HepG2 (cell line): ENCODE measurements around the gene MKNK1. TPM values are rescaled to one million over a fixed set of nuclear protein-coding genes. Genes with fewer than 3 reads are reported as not detected.

Experiments
- ATAC-seq: fragments of 200-7000 bp; cut with Tn5 transposase; 3 replicates; pipeline ENCODE4 v1.9.1; 2020; ENCODE audit warnings: mild to moderate bottlenecking, moderate library complexity
- BruUV-seq: library from RNA; stranded (reverse); fragments of 400-500 nt; replicated peaks from 2 replicates; lab custom pipeline; 2021; lab: Mats Ljungman, UMichigan
- CTCF ChIA-PET: fragments of 300-600 bp; formaldehyde crosslinking; extraction: SDS; loops from one replicate; lab custom pipeline; 2021; ENCODE audit warnings: low total read pairs, inconsistent platforms, low intra/inter-chr PET ratio; lab: Yijun Ruan, JAX
- POLR2A ChIA-PET: fragments of 350-600 bp; sonication (Branson Sonifier 250); formaldehyde crosslinking; loops from one replicate; lab custom pipeline; 2020; ENCODE audit warnings: antibody characterized with exemption, inconsistent platforms; lab: Yijun Ruan, JAX
- DNase-seq: peaks from one replicate; pipeline ENCODE4 v3.0.0-alpha.2; 2015; ENCODE audit warnings: low spot score
- FAIRE-seq: peaks from 3 replicates; lab custom pipeline; 2011; peaks lifted over from hg19 to GRCh38; lab: Jason Lieb, UNC
- H2AFZ ChIP-seq: one replicate; pipeline ENCODE4 v1.6.1; 2011; ENCODE audit warnings: low read length, inconsistent platforms
- H3K27ac ChIP-seq: fragments of 300-600 bp; 3 replicates; pipeline ENCODE4 v1.8.0; 2011; ENCODE audit warnings: mixed run types, mild to moderate bottlenecking, mixed read lengths, low read length, inconsistent platforms; ENCODE audit not compliant: insufficient read depth; ENCODE audit errors: extremely low read length
- H3K27me3 ChIP-seq, 2 experiments: fragments of 200-600 bp in 1 of 2; 2 replicates in 1 of 2; 3 replicates in 1 of 2; pipeline versions ENCODE4 v1.6.0 to v1.8.0; 2011; ENCODE audit warnings: low read length in 2 of 2, mild to moderate bottlenecking in 2 of 2, moderate library complexity in 2 of 2, inconsistent platforms in 1 of 2; ENCODE audit not compliant: insufficient read depth in 2 of 2, control insufficient read depth in 1 of 2
- H3K36me3 ChIP-seq, 2 experiments: fragments of 200-600 bp in 1 of 2; replicated peaks in 1 of 2; 2 replicates in 1 of 2; 3 replicates in 1 of 2; pipeline versions ENCODE4 v1.5.1 to v1.8.0; 2011; ENCODE audit warnings: low read length in 2 of 2, inconsistent platforms in 1 of 2; ENCODE audit not compliant: insufficient read depth in 2 of 2, control insufficient read depth in 1 of 2
- H3K4me1 ChIP-seq: 2 replicates; pipeline ENCODE4 v1.5.1; 2012; ENCODE audit warnings: low read length, inconsistent platforms; ENCODE audit not compliant: insufficient read depth
- H3K4me2 ChIP-seq: 2 replicates; pipeline ENCODE4 v1.6.0; 2011; ENCODE audit warnings: low read depth, low read length, inconsistent platforms
- H3K4me3 ChIP-seq, 3 experiments: fragments of 200-600 bp in 1 of 3; sonication (generic), shearing (Covaris generic) in 1 of 3; replicated peaks in 1 of 3; 2 replicates each; pipeline ENCODE4 v1.5.1; 2011 to 2016; ENCODE audit warnings: low read length in 3 of 3, inconsistent platforms in 2 of 3, low read depth in 2 of 3, mild to moderate bottlenecking in 2 of 3, control low read depth in 1 of 3, mixed read lengths in 1 of 3; ENCODE audit not compliant: insufficient read depth in 1 of 3
- H3K79me2 ChIP-seq: one replicate; pipeline ENCODE4 v1.6.1; 2011; ENCODE audit warnings: low read length, inconsistent platforms; ENCODE audit not compliant: insufficient read depth
- H3K9ac ChIP-seq: 2 replicates; pipeline ENCODE4 v1.6.0; 2011; ENCODE audit warnings: mild to moderate bottlenecking, low read depth, low read length, inconsistent platforms; ENCODE audit not compliant: insufficient read depth
- H3K9me3 ChIP-seq: 2 replicates; pipeline ENCODE4 v1.5.1; 2012; ENCODE audit warnings: mild to moderate bottlenecking, low read length
- H4K20me1 ChIP-seq: 2 replicates; pipeline ENCODE4 v1.6.0; 2011; ENCODE audit warnings: inconsistent platforms, mild to moderate bottlenecking, low read length, moderate library complexity; ENCODE audit not compliant: insufficient read depth
- CBX2 ChIP-seq, 2 experiments: fragments of 200-600 bp in 1 of 2; sonication (generic); formaldehyde crosslinking in 1 of 2; IDR thresholded peaks; 2 replicates each; pipeline versions ENCODE4 v1.7.0 to v1.8.1; 2018 to 2022; ENCODE audit warnings: low read depth in 2 of 2, low read length in 1 of 2, mild to moderate bottlenecking in 1 of 2, missing genetic modification reagents in 1 of 2
- CENPX ChIP-seq: sonication (generic); formaldehyde crosslinking; IDR thresholded peaks from 2 replicates; pipeline ENCODE4 v1.9.0; 2021; ENCODE audit warnings: mild to moderate bottlenecking, missing genetic modification reagents, moderate library complexity
- DPF2 ChIP-seq: sonication (generic); formaldehyde crosslinking; IDR thresholded peaks from 2 replicates; pipeline ENCODE4 v1.4.0; 2020; ENCODE audit warnings: mild to moderate bottlenecking, low read depth, missing genetic modification reagents, borderline replicate concordance
- EEA1 ChIP-seq: sonication (generic); formaldehyde crosslinking; IDR thresholded peaks from 2 replicates; pipeline ENCODE4 v1.5.1; 2020; ENCODE audit warnings: mild to moderate bottlenecking, missing genetic modification reagents, borderline replicate concordance
- HHEX ChIP-seq: IDR thresholded peaks from 2 replicates; pipeline ENCODE4 v1.6.1; 2016; ENCODE audit warnings: control low read depth
- KAT2B ChIP-seq: fragments of 150-350 bp; IDR thresholded peaks from 2 replicates; pipeline ENCODE4 v1.6.1; 2014; ENCODE audit warnings: low read depth, low read length, borderline replicate concordance
- KMT2B ChIP-seq: IDR thresholded peaks from 2 replicates; pipeline ENCODE4 v1.6.1; 2016; ENCODE audit warnings: missing genetic modification reagents, missing compliant biosample characterization
- NR2F1 ChIP-seq, 2 experiments: fragments of 450-650 bp in 1 of 2; formaldehyde crosslinking in 1 of 2; IDR thresholded peaks; 2 replicates each; pipeline versions ENCODE4 v1.5.0 to v1.6.1; 2016 to 2020; ENCODE audit warnings: mild to moderate bottlenecking in 1 of 2, missing compliant biosample characterization in 1 of 2, missing genetic modification reagents in 1 of 2, moderate library complexity in 1 of 2
- POLR2AphosphoS5 ChIP-seq: IDR thresholded peaks from 2 replicates; pipeline ENCODE4 v1.6.1; 2012; ENCODE audit warnings: low read depth, low read length
- RXRA ChIP-seq: sonication (generic); formaldehyde crosslinking; IDR thresholded peaks from 2 replicates; pipeline ENCODE4 v1.5.1; 2020; ENCODE audit warnings: missing genetic modification reagents
- SIN3A ChIP-seq: IDR thresholded peaks from 2 replicates; pipeline ENCODE4 v1.6.1; 2011; ENCODE audit warnings: low read depth, mild to moderate bottlenecking, control low read depth, low read length, borderline replicate concordance
- SNAI1 ChIP-seq: sonication (generic); formaldehyde crosslinking; IDR thresholded peaks from 2 replicates; pipeline ENCODE4 v1.5.0; 2020; ENCODE audit warnings: mild to moderate bottlenecking, missing genetic modification reagents, borderline replicate concordance
- ZFP90 ChIP-seq: sonication (generic); formaldehyde crosslinking; IDR thresholded peaks from 2 replicates; pipeline ENCODE4 v1.8.0; 2022; ENCODE audit warnings: missing genetic modification reagents, mild to moderate bottlenecking, inconsistent platforms, borderline replicate concordance
- WGBS: methylation state at CpG from one replicate; pipeline ENCODE4 v1.1.6; 2017; ENCODE audit warnings: low lambda C conversion rate; 5-methylcytosine and 5-hydroxymethylcytosine counted together
- in situ Hi-C: cut with HindIII; loops from 2 replicates; pipeline ENCODE4 v1.10.0; 2017; ENCODE audit warnings: low pct_unique_long_range_greater_than_20kb; ENCODE audit not compliant: extremely low pct_ligation_motif_present
- intact Hi-C: fragments of 100-400 bp; cut with micrococcal nuclease; formaldehyde crosslinking; loops from one replicate; pipeline ENCODE4 v1.10.0; 2022; ENCODE audit not compliant: unreplicated experiment
- polyA plus RNA-seq, 8 experiments: library from polyadenylated mRNA; depleted of rRNA in 3 of 8; stranded (reverse) in 7 of 8; unstranded in 1 of 8; fragments of >200 nt; fragmentation: Illumina TruSeq in 4 of 8; extraction: Trizol in 4 of 8; gene quantifications; 2 replicates each; pipeline versions ENCODE4 v1.2.1 to v1.2.3, GENCODE V29; 2011 to 2016; ENCODE audit warnings: low read depth in 4 of 8, missing spikeins in 1 of 8, mixed read lengths in 1 of 8; ENCODE audit not compliant: insufficient read depth in 1 of 8
- total RNA-seq, 5 experiments: library from RNA; depleted of rRNA; stranded (reverse); fragments of >200 nt; fragmentation: Illumina TruSeq; extraction: Trizol; gene quantifications; 2 replicates each; pipeline ENCODE4 v1.2.3, GENCODE V29; 2016; ENCODE audit warnings: low read depth in 1 of 5
- TF ChIP-seq, protein P1 (sequence below): sonication (generic); formaldehyde crosslinking; IDR thresholded peaks from 2 replicates; pipeline ENCODE4 v1.8.1; 2023; ENCODE audit warnings: mild to moderate bottlenecking, missing genetic modification reagents, borderline replicate concordance
- TF ChIP-seq, protein P2 (sequence below), 2 experiments: sonication (generic) in 1 of 2; formaldehyde crosslinking in 1 of 2; IDR thresholded peaks; 2 replicates each; pipeline versions ENCODE4 v1.4.0 to v1.6.1; 2018 to 2020; ENCODE audit warnings: missing genetic modification reagents in 2 of 2, borderline replicate concordance in 1 of 2, low read depth in 1 of 2, mild to moderate bottlenecking in 1 of 2, missing biosample characterization in 1 of 2

Gene MKNK1
- total and polyA plus RNA-seq, 2 of the 13 experiments (the other 11 are each of a cell fraction or from before 2014, with no cell fraction given), result 18.5 to 24.1 TPM

DNA sequence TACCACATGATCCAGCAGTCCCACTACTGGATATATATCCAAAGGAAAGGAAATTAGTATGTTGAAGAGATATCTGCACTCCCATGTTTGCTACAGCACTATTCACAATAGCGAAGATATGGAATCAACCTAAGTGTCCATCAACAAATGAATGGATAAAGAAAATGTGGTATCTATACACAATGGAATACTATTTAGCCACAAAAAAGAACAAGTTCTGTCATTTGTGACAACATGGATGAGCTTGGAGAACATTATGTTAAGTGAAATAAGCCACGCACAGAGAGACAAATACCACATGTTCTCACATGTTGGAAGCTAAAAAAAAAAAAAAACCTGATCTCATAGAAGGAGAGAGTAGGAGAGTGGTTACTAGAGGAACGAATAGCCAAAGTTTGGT is 46.4 kb upstream of the MKNK1 start:
- POLR2A ChIA-PET, result no interaction called here
- intact Hi-C loops, result no loop called here

More for the DNA sequence above, 46.4 kb upstream of the MKNK1 start:
- Histone ChIP-seq H4K20me1 (no peaks in the 10 kb centered on the region), H3K27ac (no peak overlapping the region), H3K9me3 (no peaks in the 10 kb centered on the region; the same call in 1 of the 2 replicates), H3K79me2 (no peaks in the 10 kb centered on the region), H2AFZ (no peak overlapping the region), H3K4me3 (no peak overlapping the region), H3K9ac (no peak overlapping the region), H3K4me1 (no peaks in the 10 kb centered on the region), H3K36me3 (peaks cover 6 to 35% of the 10 kb centered on the region in 2 experiments), H3K4me2 (no peak overlapping the region), H3K27me3 (no peaks in the 10 kb centered on the region; a peak in 1 of 5 replicates)
- TF ChIP-seq, protein P1, sequence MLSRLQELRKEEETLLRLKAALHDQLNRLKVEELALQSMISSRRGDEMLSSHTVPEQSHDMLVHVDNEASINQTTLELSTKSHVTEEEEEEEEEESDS (CRISPR knock-in tag), result no peak
- no peak for TF ChIP-seq EEA1 (CRISPR knock-in tag)
- no peak for TF ChIP-seq SIN3A
- no peak for TF ChIP-seq KAT2B
- no peak for TF ChIP-seq NR2F1 (CRISPR knock-in tag; IDR thresholded peaks at IDR 0.05)
- TF ChIP-seq, protein P2, sequence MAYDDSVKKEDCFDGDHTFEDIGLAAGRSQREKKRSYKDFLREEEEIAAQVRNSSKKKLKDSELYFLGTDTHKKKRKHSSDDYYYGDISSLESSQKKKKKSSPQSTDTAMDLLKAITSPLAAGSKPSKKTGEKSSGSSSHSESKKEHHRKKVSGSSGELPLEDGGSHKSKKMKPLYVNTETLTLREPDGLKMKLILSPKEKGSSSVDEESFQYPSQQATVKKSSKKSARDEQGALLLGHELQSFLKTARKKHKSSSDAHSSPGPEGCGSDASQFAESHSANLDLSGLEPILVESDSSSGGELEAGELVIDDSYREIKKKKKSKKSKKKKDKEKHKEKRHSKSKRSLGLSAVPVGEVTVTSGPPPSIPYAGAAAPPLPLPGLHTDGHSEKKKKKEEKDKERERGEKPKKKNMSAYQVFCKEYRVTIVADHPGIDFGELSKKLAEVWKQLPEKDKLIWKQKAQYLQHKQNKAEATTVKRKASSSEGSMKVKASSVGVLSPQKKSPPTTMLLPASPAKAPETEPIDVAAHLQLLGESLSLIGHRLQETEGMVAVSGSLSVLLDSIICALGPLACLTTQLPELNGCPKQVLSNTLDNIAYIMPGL (CRISPR knock-in tag; IDR thresholded peaks at IDR 0.05; ENCODE audit: borderline replicate concordance in 1 of 2, low read depth in 1 of 2), result no peak
- no peak for TF ChIP-seq CBX2 (IDR thresholded peaks at IDR 0.05; ENCODE audit: low read depth, low read length)
- TF ChIP-seq CBX2 (CRISPR knock-in tag; IDR thresholded peaks at IDR 0.05; ENCODE audit: low read depth), result no peak
- TF ChIP-seq POLR2AphosphoS5, result no peak
- TF ChIP-seq RXRA (CRISPR knock-in tag), result no peak
- no peak for TF ChIP-seq HHEX (CRISPR knock-in tag)
- TF ChIP-seq ZFP90, result no peak
- TF ChIP-seq DPF2 (CRISPR knock-in tag), result no peak
- TF ChIP-seq CENPX, result no peak
- no peak for TF ChIP-seq KMT2B (CRISPR knock-in tag)
- no peak for TF ChIP-seq SNAI1
- BruUV-seq, result no TSS peak
- DNase-seq (no peak), ATAC-seq (no peak), FAIRE-seq (no peak)
- 96% methylated on average over 3 of the region's 3 CpGs for WGBS
- CTCF ChIA-PET, result no interaction called here
- in situ Hi-C loops, result no loop called here
